MG63 (cell line): ENCODE results near the gene APOL5. TPM values are rescaled to one million over a fixed set of nuclear protein-coding genes. Genes with fewer than 3 reads are reported as not detected.
"Not testable (repeated sequence)": the region's sequence is repeated elsewhere in the genome, so short reads cannot be mapped to it uniquely, and the experiment has no call there.

Experiments
- DNase-seq: peaks from one replicate; pipeline ENCODE4 v3.0.0-alpha.2; 2020
- H3K27me3 ChIP-seq: fragments of 250-450 bp; sonication (Bioruptor Pico); 2 replicates; pipeline ENCODE4 v1.5.1; 2020; ENCODE audit warnings: mild to moderate bottlenecking, moderate library complexity
- H3K36me3 ChIP-seq: fragments of 250-450 bp; sonication (Bioruptor Pico); 2 replicates; pipeline ENCODE4 v1.5.1; 2020; ENCODE audit warnings: mild to moderate bottlenecking, moderate library complexity
- H3K4me3 ChIP-seq: fragments of 250-450 bp; sonication (Bioruptor Pico); 2 replicates; pipeline ENCODE4 v1.5.1; 2020; ENCODE audit warnings: mild to moderate bottlenecking, moderate library complexity
- H3K9me3 ChIP-seq: fragments of 250-450 bp; sonication (Bioruptor Pico); 2 replicates; pipeline ENCODE4 v1.5.1; 2020; ENCODE audit warnings: mild to moderate bottlenecking, moderate library complexity
- total RNA-seq: library from RNA; depleted of rRNA; stranded (reverse); fragments of >200 nt; shearing (Covaris generic); gene quantifications from 2 replicates; pipeline ENCODE4 v1.2.3, GENCODE V29; 2014; ENCODE audit warnings: low replicate concordance; rRNA removed

The APOL5 gene, protein sequence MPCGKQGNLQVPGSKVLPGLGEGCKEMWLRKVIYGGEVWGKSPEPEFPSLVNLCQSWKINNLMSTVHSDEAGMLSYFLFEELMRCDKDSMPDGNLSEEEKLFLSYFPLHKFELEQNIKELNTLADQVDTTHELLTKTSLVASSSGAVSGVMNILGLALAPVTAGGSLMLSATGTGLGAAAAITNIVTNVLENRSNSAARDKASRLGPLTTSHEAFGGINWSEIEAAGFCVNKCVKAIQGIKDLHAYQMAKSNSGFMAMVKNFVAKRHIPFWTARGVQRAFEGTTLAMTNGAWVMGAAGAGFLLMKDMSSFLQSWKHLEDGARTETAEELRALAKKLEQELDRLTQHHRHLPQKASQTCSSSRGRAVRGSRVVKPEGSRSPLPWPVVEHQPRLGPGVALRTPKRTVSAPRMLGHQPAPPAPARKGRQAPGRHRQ
- total RNA-seq, result not detected in 2 replicates

DNA sequence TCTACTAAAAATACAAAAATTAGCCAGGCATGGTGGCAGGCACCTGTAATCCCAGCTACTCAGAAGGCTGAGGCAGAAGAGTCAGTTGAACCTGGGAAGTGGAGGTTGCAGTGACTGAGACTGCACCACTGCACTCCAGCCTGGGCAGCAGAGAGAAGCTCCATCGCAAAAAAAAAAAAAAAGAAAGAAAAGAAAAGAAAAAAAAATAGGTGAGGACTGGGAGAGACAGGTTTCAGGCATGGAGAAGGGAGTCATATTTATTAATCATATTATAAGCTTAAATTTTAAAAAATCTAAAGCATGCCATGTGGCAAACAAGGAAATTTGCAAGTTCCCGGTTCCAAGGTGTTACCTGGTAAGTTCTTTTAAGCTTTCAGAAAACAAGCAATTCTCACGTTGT is at the start of gene APOL5:
TSS of gene APOL5 (plus strand) at position 301 of the 400 bp plus-strand sequence. CDS start at position 301, 0 bp downstream.
- H3K9me3 ChIP-seq, result peaks cover 4% of the 10 kb centered on the region; the same call in 1 of the 2 replicates
- no peak for DNase-seq
- no peaks in the 10 kb centered on the region for H3K36me3 ChIP-seq
- no peaks in the 10 kb centered on the region for H3K27me3 ChIP-seq
- H3K4me3 ChIP-seq, result no peak within 1 kb of the TSS

DNA sequence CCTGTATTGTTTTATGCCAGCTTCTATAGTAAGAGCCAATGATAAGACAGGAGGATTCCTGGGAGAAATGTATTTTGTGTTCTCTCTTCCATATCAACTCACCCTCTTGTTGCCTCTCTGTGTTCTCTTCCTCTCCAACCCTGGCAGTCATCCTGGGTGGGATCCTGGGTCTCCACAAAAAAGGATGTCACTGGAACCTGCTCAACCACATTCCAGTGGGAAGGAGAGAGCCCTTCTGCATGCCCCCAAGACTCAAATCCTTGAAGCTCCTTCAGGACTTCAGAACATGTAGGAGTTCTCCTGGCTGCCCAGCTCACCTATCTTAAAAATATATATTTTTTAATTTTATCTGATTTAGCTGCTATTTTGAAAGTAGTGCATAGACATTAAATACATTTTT is 43.3 kb upstream of the APOL5 start:
- H3K36me3 ChIP-seq, result no peaks in the 10 kb centered on the region

DNA sequence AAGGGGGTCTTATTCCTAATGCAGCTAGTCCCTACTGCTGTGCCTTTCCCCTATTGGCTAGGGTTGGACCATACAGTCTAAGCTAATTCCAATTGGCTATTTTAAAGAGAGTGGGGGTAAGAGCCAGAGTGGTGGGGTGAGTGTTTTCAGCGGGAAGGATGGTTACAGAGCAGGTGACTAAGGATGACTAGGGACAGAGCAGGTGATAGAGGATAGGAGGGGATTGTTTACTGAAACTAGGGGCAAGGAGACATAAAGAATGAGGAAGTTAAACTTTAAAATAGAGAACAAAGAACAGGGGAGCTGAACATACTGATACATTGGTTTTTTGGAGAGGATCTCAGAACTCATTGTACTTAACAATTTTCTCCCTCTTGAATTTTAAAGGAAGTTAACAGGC is 41.6 kb upstream of the APOL5 start:
- H3K36me3 ChIP-seq, H3K9me3 ChIP-seq, H3K27me3 ChIP-seq, H3K4me3 ChIP-seq, DNase-seq: not testable (repeated sequence)

More for the DNA sequence above, 43.3 kb upstream of the APOL5 start:
- DNase-seq, result no peak
- Histone ChIP-seq H3K27me3 (no peaks in the 10 kb centered on the region), H3K4me3 (no peak overlapping the region), H3K9me3 (no peaks in the 10 kb centered on the region)

DNA sequence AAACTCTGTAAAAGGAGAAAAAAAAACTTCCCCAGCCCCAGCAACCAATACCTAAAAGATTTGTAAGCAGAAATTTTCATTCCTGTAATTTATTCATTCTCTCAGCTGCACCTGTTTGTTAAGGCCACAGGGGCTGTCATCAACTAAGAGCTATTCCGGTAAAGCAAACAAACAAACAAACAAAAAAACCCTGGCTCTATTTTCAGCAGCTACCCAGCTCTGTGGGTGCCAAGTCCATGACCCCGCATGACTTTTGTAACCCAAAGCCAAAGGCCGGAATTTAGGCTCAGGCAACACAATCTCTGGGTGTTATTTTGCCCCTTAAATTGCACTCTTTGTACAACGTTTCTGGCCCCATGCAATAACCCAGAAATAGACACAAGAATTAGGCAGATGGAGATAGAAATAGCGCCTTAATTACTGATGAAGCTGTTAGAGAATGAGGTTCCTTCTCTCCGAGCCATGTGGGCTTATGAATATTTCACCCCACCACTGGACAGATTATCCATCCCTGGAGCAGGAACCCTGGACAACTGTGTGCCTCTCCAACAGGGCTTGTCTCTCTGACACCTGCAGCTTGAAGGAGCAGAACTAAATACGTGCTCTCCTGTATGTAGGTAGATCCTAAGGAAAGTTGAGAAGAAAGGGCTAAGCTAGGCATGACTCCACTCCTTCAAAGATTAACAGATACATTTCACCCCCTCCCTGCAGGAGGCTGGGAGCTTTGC is 40.0 kb upstream of the APOL5 start:
- Histone ChIP-seq H3K36me3 (no peaks in the 10 kb centered on the region), H3K4me3 (no peak overlapping the region), H3K9me3 (no peaks in the 10 kb centered on the region), H3K27me3 (no peaks in the 10 kb centered on the region)
- DNase-seq, result no peak

DNA sequence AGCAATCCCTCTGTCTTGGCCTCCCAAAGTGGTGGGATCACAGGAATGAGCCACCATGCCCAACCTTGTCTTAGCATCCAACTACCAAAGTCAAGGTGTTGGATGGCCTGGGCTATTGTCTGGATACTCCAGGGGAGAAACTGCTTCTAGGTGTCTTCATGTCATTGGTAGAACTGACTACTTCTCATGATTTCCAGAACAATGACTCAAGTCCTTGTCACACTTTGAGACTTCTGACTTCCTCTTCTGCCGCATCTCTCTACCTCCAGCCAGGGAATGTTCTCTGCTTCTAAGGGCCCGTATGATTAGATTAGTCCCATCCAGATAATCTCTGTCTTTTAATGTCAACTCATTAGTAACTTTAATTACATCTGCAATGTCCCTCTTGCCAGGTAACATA is 38.8 kb upstream of the APOL5 start:
- no peak for DNase-seq
- H3K4me3 ChIP-seq, result no peak overlapping the region

DNA sequence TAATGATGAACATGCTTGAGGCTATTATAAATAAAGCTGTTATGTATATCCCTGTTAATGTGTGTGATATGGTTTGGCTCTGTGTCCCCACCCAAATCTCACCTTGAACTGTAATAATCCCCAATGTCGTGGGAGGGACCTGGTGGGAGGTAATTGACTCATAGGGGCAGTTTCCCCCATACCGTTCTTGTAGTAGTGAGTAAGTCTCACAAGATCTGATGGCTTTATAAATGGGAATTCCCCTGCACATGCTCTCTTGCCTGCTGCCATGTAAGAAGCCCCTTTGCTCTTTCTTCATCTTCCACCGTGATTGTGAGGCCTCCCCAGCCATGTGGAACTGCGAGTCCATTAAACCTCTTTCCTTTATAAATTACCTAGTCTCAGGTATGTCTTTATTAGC is 38.2 kb upstream of the APOL5 start:
- not testable (repeated sequence) for DNase-seq, H3K9me3 ChIP-seq, H3K27me3 ChIP-seq, H3K36me3 ChIP-seq, H3K4me3 ChIP-seq

More for the DNA sequence above, 38.8 kb upstream of the APOL5 start:
- Histone ChIP-seq H3K36me3 (no peaks in the 10 kb centered on the region), H3K27me3 (no peaks in the 10 kb centered on the region), H3K9me3 (no peaks in the 10 kb centered on the region)

DNA sequence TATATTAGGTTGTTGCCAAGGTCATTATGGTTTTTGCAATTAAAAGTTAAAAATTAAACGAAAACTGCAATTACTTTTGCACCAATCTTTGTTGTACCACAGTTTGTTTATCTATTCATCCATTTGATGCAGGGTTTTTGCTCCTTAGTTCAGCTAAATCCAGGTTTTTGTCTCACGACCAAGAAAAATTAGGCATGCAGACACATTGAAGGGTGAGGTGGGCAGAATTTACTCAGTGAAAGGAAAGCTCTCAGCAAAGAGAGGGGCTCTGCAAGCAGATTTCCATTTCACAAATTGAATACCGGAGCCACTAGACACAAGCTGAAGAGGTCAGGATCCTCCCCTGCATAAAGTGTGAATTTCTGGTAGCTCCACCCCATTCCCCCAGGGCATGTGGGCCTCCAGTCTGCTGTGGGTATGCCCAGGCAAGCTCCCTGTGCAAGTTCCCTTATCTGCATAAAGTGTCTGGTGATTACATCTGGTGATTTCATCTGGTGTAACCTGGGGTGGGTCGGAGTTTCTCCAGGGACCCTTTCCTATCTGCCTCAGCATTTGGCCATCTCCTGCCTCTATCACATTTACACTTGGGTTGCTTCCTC is 36.1 kb upstream of the APOL5 start:
- no peak for DNase-seq
- H3K36me3 ChIP-seq, result no peaks in the 10 kb centered on the region
- H3K27me3 ChIP-seq, result no peaks in the 10 kb centered on the region
- no peak overlapping the region for H3K4me3 ChIP-seq
- H3K9me3 ChIP-seq, result no peaks in the 10 kb centered on the region

DNA sequence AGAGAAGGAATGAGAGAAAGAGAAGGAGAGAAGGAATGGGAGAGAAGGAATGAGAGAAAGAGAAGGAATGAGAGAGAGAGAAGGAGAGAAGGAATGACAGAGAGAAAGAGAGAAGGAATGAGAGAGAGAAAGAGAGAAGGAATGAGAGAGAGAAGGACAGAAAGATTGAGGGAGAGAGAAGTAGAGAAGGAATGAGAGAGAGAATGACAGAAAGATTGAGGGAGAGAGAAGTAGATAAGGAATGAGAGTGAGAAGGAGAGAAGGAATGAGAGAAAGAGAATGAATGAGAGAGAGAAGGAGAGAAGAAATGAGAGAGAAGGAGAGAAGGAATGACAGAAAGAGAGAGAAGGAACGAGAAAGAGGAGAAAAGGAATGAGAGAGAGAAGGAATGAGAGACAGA is 34.1 kb upstream of the APOL5 start:
- H3K9me3 ChIP-seq, result no peaks in the 10 kb centered on the region
- no peak for DNase-seq
- H3K4me3 ChIP-seq, result no peak overlapping the region
- no peaks in the 10 kb centered on the region for H3K36me3 ChIP-seq
- no peaks in the 10 kb centered on the region for H3K27me3 ChIP-seq

DNA sequence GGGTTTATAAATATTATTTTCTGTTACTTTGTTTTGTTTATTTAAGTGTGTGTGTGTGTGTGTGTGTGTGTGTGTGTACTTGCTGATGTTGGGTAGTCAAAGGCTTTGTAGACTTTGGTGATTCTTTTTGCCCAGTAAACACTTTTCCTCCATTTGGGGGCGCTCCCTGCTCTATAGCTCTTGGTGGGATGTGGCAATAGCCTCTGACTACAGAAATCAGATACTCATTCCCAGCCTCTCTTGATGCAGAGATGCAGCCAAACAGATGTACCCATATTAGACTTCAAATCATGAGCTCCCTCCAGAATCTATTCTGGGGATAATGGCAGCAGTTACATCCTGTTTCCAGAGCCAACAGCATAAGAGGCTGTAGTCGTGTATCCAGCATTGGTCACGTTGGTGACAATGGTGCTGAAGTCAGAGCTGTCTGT is 33.4 kb upstream of the APOL5 start:
- H3K36me3 ChIP-seq, result no peaks in the 10 kb centered on the region
- H3K9me3 ChIP-seq, result no peaks in the 10 kb centered on the region
- no peaks in the 10 kb centered on the region for H3K27me3 ChIP-seq
- H3K4me3 ChIP-seq, result no peak overlapping the region
- no peak for DNase-seq

DNA sequence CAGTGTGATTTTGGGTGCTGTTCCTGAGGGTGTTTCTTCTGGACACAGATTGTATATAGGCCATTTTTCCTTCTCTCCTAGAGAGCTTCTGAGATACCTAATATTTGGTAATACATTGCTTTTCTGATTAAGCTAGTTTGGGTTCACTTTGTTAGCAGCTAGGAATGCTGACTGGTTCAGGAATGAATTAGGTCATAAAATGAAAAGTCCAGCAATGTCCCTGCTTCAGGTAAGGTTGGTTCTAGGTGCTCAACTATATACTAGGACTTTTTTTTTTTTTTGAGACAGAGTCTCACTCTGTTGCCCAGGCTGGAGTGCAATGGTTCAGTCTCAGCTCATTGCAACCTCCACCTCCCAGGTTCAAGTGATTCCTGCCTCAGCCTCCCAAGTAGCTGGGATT is 32.9 kb upstream of the APOL5 start:
- Histone ChIP-seq H3K36me3 (no peaks in the 10 kb centered on the region), H3K4me3 (no peak overlapping the region), H3K27me3 (no peaks in the 10 kb centered on the region), H3K9me3 (no peaks in the 10 kb centered on the region)
- DNase-seq, result no peak

DNA sequence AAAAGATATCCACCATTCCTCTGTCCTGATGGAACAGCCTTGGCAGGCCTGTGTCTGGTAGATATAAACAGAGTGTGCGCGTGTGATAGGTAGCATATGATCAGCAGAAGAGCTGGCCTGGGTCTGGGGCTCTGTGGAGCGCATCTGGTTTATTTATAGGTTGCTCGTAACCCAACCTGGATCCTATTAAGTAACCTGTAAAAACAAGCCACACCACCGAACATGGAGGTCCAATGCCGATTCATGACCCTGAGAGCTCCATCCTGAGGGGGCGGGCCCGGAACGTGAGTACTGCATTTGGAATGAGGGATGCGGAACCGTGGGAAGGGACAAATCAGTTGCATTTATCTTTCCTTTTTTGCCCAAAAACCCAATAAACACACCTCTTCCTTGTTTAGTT is 31.9 kb upstream of the APOL5 start:
- Histone ChIP-seq H3K36me3 (no peaks in the 10 kb centered on the region), H3K27me3 (no peaks in the 10 kb centered on the region), H3K4me3 (no peak overlapping the region), H3K9me3 (no peaks in the 10 kb centered on the region)
- DNase-seq, result no peak

DNA sequence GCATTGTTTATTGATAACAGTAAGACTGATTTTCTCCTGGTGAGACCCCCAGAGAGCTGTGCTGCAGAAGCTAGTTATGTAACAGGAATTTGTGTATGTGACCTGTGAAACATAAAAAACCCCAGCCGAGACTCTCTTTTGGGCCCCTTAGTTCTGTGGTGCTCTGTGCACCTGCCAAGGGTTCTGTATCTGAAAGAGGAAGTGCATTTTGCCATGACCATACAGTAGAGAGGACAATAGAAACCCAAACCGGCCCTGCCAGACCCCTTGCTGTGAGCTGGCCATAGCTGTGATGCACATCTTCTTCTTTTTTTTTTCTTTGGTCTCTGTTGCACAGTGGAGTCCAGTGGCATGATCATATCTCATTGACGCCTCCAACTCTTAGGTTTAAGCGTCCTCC is 31.4 kb upstream of the APOL5 start:
- Histone ChIP-seq H3K27me3 (no peaks in the 10 kb centered on the region), H3K36me3 (no peaks in the 10 kb centered on the region), H3K4me3 (no peak overlapping the region), H3K9me3 (no peaks in the 10 kb centered on the region)
- no peak for DNase-seq

DNA sequence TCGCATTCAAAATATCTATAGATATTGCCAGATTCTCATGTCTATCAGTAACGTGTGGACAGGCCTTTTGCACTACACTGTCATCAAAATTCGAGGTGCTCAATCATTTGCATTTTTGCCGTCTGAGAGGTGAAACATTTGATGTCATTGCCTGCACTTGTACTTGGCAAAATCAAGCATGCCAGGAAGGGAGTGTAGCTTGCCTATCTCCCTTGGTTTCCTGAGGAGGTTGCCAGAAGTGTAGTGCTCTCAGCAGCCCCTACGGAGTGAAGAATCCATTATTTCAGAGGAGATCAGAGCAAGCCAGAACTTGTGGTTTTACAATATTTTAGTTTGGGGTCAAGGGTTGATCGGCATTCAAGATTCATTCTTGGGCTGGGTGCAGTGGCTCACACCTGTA is 30.2 kb upstream of the APOL5 start:
- Histone ChIP-seq H3K4me3 (no peak overlapping the region), H3K27me3 (no peaks in the 10 kb centered on the region), H3K36me3 (no peaks in the 10 kb centered on the region), H3K9me3 (no peaks in the 10 kb centered on the region)
- DNase-seq, result no peak

DNA sequence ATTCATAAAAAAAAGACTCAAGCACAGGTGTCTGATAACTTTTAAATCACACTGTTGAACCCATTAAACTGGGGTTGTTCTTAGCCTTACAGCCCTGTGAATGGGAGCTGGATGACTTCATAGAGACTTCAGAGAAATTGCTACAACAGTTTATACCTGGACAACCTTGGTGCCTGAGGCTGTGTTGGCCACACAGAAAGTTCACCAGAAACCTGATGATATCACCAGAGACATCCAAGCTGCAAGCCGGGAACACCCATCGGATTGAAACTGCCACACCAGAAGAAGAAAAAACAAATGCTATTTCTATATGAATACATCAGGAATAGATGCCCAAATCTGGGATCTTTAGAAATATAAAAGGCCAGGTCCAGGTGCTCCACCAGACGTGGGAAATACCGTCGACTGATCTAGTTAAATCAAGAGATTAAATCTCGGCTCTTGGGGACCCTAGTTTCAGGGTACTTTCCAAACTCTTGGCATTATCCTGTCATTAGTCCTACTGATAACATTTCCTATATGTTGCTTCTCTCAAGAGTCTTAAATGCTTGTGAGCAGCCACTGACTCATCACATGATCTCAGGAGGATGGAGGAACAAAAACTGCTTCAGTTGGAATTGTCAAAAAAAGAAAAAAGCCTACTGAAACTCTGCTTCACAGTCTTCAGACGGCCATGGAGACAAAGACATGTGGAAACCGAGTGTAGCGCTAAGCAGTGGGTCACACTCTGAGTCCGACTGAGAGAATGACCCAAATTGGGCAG is 28.6 kb upstream of the APOL5 start:
- DNase-seq, result no peak

DNA sequence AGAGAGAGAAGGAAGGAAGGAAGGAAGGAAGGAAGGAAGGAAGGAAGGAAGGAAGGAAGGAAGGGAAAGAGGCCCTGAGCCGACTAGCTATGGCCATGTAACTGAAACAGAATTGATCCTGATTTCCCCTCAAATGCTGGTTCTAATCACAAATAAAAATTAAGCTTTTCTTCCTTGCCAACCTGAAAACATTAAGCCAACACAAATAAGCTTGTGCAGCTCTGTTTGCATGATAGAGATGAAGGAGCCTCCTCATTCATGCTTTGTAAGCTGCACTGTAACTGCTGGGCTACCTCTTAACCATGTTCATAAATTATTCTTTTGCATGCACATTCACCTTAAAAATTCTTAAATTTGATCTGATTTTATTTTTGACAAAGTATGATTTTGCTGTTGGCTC is 27.7 kb upstream of the APOL5 start:
- no peaks in the 10 kb centered on the region for H3K27me3 ChIP-seq
- no peak overlapping the region for H3K4me3 ChIP-seq
- no peak for DNase-seq
- no peaks in the 10 kb centered on the region for H3K36me3 ChIP-seq
- H3K9me3 ChIP-seq, result no peaks in the 10 kb centered on the region

More for the DNA sequence above, 28.6 kb upstream of the APOL5 start:
- H3K36me3 ChIP-seq, result no peaks in the 10 kb centered on the region
- no peaks in the 10 kb centered on the region for H3K9me3 ChIP-seq
- no peaks in the 10 kb centered on the region for H3K27me3 ChIP-seq
- no peak overlapping the region for H3K4me3 ChIP-seq

DNA sequence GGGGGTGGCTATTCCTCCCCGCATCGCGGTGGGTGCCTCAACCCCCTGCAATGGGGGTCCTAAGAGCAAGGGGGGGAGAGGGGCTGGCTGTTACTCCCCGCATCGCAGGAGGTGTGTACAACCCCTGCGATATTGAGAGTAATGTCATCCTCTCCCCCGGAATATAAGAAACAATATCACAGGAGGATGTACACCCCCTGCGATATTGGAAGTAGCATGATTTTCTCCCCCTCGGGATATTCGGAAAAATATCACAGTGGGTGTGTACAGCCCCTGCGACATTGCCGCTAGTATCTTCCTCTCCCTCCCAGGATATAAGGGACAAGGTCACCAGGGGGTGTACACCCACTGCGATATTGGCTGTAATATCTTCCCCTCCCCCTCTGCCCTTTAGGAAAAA is 22.5 kb upstream of the APOL5 start:
- no peak for DNase-seq
- Histone ChIP-seq H3K9me3 (no peaks in the 10 kb centered on the region), H3K27me3 (no peaks in the 10 kb centered on the region), H3K36me3 (no peaks in the 10 kb centered on the region), H3K4me3 (no peak overlapping the region)

DNA sequence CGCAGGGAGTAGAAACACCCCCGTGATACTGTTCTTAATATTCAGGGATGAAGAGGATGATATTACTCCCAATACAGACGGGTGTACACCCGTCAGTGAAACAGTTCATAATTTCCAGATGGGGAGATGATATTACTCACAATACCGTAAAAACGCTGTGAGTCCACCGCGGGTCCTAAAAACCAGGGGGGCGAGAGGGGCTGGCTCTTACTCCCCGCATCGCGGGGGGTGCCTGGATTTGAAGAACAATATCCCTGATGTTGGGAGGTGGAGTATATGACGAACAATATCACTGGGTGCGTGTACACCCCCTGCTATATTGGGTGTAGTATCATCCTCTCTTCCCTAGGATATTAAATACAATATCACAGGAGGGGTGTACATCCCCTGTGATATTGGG is 20.5 kb upstream of the APOL5 start:
- Histone ChIP-seq H3K4me3 (no peak overlapping the region), H3K27me3 (no peaks in the 10 kb centered on the region), H3K9me3 (no peaks in the 10 kb centered on the region), H3K36me3 (no peaks in the 10 kb centered on the region)
- DNase-seq, result no peak
